GM19043 (cell line): ENCODE results near the gene B4GALT6.

ENCODE experiments used
- ATAC-seq: cut with Tn5 transposase; IDR thresholded peaks from one replicate; pipeline ENCODE4 v1.9.1; 2021; ENCODE audit warnings: low read depth; ENCODE audit not compliant: unreplicated experiment

The B4GALT6 gene

DNA sequence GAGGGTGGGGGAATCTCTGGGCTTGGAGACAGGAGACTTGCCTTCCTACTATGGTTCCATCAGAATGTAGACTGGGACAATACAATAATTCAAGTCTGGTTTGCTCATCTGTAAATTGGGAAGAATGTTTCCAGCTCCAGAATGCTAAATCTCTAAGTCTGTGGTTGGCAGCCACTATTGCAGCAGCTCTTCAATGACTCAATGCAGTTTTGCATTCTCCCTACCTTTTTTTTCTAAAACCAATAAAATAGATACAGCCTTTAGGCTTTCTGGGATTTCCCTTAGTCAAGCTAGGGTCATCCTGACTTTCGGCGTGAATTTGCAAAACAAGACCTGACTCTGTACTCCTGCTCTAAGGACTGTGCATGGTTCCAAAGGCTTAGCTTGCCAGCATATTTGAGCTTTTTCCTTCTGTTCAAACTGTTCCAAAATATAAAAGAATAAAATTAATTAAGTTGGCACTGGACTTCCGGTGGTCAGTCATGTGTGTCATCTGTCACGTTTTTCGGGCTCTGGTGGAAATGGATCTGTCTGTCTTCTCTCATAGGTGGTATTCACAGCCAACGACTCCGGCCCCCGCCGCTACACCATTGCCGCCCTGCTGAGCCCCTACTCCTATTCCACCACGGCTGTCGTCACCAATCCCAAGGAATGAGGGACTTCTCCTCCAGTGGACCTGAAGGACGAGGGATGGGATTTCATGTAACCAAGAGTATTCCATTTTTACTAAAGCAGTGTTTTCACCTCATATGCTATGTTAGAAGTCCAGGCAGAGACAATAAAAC, 86.2 kb downstream of the B4GALT6 start:
- no peak for ATAC-seq

DNA sequence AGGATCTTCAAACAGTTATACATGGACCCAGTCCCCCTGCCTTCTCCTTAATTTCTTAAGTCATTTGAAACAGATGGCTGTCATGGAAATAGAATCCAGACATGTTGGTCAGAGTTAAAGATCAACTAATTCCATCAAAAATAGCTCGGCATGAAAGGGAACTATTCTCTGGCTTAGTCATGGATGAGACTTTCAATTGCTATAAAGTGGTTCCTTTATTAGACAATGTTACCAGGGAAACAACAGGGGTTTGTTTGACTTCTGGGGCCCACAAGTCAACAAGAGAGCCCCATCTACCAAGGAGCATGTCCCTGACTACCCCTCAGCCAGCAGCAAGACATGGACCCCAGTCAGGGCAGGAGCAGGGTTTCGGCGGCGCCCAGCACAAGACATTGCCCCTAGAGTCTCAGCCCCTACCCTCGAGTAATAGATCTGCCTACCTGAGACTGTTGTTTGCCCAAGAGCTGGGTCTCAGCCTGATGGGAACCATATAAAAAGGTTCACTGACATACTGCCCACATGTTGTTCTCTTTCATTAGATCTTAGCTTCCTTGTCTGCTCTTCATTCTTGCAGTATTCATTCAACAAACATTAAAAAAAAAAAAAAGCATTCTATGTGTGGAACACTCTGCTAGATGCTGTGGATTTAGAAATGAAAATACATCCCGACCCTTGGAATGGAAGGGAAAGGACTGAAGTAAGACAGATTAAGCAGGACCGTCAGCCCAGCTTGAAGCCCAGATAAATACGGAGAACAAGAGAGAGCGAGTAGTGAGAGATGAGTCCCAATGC, 88.1 kb downstream of the B4GALT6 start:
- no peak for ATAC-seq

DNA sequence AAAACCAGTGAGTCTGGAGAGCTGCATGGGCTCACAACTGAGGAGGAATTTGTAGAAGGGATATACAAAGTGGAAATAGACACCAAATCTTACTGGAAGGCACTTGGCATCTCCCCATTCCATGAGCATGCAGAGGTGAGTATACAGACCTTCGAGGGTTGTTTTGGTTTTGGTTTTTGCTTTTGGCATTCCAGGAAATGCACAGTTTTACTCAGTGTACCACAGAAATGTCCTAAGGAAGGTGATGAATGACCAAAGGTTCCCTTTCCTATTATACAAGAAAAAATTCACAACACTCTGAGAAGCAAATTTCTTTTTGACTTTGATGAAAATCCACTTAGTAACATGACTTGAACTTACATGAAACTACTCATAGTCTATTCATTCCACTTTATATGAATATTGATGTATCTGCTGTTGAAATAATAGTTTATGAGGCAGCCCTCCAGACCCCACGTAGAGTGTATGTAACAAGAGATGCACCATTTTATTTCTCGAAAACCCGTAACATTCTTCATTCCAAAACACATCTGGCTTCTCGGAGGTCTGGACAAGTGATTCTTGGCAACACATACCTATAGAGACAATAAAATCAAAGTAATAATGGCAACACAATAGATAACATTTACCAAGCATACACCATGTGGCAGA, 89.1 kb downstream of the B4GALT6 start:
- no peak for ATAC-seq

- no peak for ATAC-seq
Observed at GRCh38 chr18:31592506-31593157, 91.7 kb downstream of the B4GALT6 start.

DNA sequence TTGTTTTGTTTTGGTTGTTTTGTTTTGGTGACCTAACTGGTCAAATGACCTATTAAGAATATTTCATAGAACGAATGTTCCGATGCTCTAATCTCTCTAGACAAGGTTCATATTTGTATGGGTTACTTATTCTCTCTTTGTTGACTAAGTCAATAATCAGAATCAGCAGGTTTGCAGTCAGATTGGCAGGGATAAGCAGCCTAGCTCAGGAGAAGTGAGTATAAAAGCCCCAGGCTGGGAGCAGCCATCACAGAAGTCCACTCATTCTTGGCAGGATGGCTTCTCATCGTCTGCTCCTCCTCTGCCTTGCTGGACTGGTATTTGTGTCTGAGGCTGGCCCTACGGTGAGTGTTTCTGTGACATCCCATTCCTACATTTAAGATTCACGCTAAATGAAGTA, 92.8 kb downstream of the B4GALT6 start, which contains the start of gene TTR:
TTR (plus strand) TSS at position 250 of the 400 bp plus-strand sequence; CDS start at position 276, 26 bp downstream.
- ATAC-seq: no peak

GRCh38 chr18:31591113-31591512, 93.3 kb downstream of the B4GALT6 start:
- no peak for ATAC-seq

GRCh38 chr18:31590570-31590969, 93.8 kb downstream of the B4GALT6 start:
- ATAC-seq: no peak

DNA sequence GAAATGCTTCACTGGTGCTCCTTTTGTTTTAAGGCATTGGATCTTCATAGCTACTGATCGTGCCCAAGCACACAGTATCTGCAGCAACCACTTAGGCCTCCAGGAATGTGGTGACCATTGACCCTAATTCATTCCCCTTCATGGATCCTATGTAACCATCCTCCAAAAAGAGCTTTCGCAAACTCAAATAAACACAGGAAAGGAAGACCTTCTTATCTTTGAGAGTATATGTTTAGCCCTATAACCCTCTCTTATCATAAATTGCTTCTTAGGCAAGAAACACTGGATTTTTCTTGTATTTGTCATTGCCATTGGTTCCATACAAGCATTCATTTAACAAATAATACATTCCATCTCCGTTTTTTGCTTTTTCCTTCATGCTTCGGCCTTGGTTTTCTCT, 96.9 kb downstream of the B4GALT6 start:
- no peak for ATAC-seq

GRCh38 chr18:31586616-31587015, 97.8 kb downstream of the B4GALT6 start:
- no peak for ATAC-seq

DNA sequence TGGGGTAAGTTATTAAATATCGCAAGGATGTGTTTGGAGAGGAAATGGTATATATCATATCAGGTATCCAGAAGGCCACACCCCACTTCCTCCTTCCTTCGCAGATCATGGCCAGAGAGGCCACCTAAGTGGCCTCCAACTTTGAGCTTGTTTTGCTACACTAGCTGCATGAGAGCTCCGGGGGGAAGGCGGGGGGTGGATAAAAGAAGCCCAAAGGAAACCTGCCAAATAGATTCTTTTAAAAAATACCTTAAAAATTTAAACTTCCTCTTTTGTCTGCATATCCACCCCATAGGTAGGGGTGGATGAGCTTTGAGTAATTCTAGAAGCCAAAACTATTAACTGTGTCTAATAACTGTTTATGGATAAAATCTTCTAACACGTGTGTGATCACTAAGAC, 98.4 kb downstream of the B4GALT6 start:
- ATAC-seq: no peak

DNA sequence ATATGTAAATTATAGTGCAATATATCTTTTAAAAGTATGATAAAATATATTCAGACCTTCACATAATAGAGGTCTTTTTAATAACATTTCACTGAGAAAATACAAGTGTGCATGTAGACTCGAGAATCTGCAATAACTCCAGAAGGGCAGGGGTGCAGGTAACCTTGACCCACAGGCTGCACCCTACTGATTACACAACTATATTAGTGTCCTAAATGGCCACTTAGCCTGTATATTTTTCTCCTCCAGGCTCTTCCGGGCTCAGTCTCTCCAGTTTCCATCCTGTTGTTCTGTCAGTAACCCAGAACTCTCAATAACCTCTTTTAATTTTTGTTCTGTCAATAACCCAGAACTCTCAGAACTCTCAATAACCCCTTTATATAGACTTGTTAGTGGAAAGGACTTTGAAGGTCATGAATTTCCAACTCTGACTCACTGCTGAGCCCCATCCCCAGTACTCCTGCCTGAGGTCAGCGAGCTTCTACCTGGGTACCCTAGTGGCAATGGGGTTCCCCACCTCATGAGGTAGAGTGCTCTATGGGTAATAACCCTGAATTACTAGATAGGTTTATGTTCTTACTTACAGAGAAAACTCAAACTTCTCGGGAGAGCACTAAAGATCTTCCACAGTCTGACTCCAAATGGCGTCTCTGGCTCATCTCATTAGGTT, 101.1 kb downstream of the B4GALT6 start:
- no peak for ATAC-seq

- ATAC-seq: no peak
Observed at GRCh38 chr18:31581498-31582197, 102.7 kb downstream of the B4GALT6 start.

DNA sequence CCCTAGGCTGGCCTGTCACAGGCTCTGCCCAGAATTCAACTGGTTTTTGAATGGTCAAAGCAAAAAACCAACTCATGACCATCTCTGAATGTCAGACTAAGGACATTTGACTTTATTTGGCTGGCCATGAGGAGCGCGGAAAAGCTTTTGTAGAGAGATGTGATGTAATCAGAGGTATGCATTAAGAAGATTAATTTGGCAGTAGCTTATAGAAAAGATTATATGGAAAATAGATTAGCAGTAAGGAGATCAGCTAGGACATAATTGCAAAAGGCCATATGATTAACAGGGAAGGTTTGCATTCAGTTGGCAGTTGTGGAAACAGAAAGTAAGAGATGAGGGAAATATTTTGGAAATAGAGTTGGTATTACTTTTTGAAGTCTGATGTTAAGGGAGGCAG, 105.0 kb downstream of the B4GALT6 start:
- no peak for ATAC-seq

GRCh38 chr18:31578126-31578525, 106.3 kb downstream of the B4GALT6 start:
- no peak for ATAC-seq

- ATAC-seq: peak; percentile 12
Observed at GRCh38 chr18:31577195-31577594, 107.2 kb downstream of the B4GALT6 start.

- ATAC-seq: peak; percentile 61
Observed at GRCh38 chr18:31576670-31577069, 107.7 kb downstream of the B4GALT6 start.

DNA sequence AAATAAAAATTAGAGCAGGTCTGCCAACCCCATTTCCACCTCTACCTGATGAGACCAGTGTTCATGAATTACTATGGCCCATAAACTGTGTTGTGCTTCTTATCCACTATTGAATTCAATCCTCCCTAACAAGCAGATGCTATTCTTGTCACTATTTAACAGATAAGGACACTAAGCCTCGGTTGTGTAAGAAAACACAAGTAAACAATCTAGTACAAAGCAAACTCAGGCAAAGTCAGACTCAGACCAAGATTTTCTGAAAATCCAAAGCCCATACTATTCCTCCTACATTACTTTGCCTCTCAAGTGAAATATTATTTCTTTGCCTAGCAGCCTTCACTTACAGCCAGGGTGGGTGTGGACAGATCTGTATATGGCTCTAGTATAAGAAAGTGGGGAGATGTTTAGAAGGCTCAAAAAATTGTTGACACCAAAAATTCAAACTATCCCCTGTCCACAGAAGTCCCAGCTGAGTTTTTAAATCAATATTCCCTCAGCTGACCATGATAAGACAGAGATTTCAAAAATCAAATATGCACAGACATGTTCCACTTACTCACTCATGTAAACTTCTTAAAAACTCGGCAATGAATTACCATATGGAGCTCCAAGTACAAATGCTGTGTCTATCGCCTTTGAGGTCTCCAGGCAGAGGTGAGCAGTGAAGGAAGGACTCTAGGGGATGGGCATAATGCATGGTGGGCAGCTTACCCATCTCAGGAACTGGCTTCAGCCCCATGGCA, 108.7 kb downstream of the B4GALT6 start:
- ATAC-seq: no peak

DNA sequence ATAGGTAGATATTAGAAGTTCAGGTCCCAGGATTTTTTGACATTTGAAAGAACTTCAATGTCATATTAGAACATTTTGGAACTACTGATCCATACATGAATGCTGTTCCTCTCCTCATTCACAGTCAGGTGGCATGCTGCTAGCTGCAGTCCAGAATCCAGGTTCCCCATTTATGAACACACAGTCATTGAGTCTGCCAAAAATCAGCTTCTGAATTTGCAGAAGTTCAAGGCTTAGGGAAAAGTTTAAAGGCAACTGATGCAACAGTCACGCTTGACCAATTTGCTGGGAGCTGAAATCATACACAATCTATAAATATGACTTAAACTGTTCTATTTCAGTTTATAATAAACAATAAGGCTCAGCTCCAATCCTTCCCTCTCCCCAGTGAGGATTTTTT, 110.0 kb downstream of the B4GALT6 start:
- ATAC-seq: no peak
